GM21381 (cell line): ENCODE results near the gene ITPA.
"Not testable (repeated sequence)": the region's sequence is repeated elsewhere in the genome, so short reads cannot be mapped to it uniquely, and the experiment has no call there.

Experiments used
- ATAC-seq: cut with Tn5 transposase; IDR thresholded peaks from one replicate; pipeline ENCODE4 v1.9.1; 2021; ENCODE audit warnings: mild to moderate bottlenecking, moderate library complexity; ENCODE audit not compliant: unreplicated experiment

ITPA gene

GRCh38 chr20:3172933-3173609, 36.2 kb upstream of the ITPA start, which contains the start of gene LZTS3:
Gene LZTS3, minus strand, starts transcription at chr20:3173549. Its CDS starts 6,386 bp downstream, at chr20:3167163.
- ATAC-seq: peak; percentile 49

- ATAC-seq: peak; percentile 87
Observed at GRCh38 chr20:3173610-3174441, 35.5 kb upstream of the ITPA start.

GRCh38 chr20:3174442-3175261, 34.6 kb upstream of the ITPA start:
- no peak for ATAC-seq

- no peak for ATAC-seq
Observed at GRCh38 chr20:3175270-3175669, 34.0 kb upstream of the ITPA start.

- no peak for ATAC-seq
Observed at GRCh38 chr20:3177746-3178485, 31.4 kb upstream of the ITPA start.

- no peak for ATAC-seq
Observed at GRCh38 chr20:3180319-3180718, 29.0 kb upstream of the ITPA start.

- no peak for ATAC-seq
Observed at GRCh38 chr20:3181270-3181669, 28.0 kb upstream of the ITPA start.

- not testable (repeated sequence) for ATAC-seq
Observed at GRCh38 chr20:3182429-3182828, 26.9 kb upstream of the ITPA start.

GRCh38 chr20:3183896-3184612, 25.2 kb upstream of the ITPA start:
- no peak for ATAC-seq

- ATAC-seq: not testable (repeated sequence)
Observed at GRCh38 chr20:3187861-3188260, 21.4 kb upstream of the ITPA start.

GRCh38 chr20:3188823-3189413, 20.4 kb upstream of the ITPA start:
- ATAC-seq: no peak

- ATAC-seq: no peak
Observed at GRCh38 chr20:3189561-3190131, 19.7 kb upstream of the ITPA start.

GRCh38 chr20:3190681-3191111, 18.6 kb upstream of the ITPA start:
- ATAC-seq: no peak

GRCh38 chr20:3192226-3193015, 16.9 kb upstream of the ITPA start:
- ATAC-seq: no peak

GRCh38 chr20:3193806-3194616, 15.3 kb upstream of the ITPA start:
- ATAC-seq: no peak

GRCh38 chr20:3194617-3195280, 14.5 kb upstream of the ITPA start:
- no peak for ATAC-seq
